Measurements from ENCODE around the gene SLC2A8. TPM values are rescaled to one million over a fixed set of nuclear protein-coding genes. Genes with fewer than 3 reads are reported as not detected.
A peak's percentile ranks its signal among the peaks of the same experiment; 100 is the strongest.

The SLC2A8 gene
- total RNA-seq, 1 experiment from 2014 or later = 144 TPM

DNA sequence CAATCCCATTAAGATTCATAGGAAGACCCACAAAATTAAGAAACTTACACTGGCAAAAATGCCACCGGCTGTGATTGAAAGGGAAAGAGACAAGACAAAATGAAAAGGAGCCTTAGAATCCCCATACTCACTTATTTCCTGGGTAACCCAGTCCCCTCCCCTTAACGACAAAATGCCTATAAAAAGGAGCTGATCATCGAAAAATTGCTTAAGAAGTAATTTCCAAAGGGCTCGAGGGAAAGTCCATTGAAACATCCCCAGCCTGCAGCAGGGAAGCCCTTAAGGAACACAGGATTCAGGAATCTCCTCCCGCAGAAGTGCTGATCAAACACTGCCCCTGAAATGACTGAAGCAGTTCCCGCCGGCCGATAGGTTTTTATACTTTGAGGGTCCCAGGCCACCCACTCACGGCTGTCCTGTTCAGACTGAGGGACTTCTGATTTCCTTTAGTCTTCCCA is 26.5 kb downstream of the SLC2A8 start:
- no peaks in the 10 kb centered on the region for H3K9me3 Mint-ChIP-seq (ENCODE audit: unreplicated experiment)
- no peaks in the 10 kb centered on the region for H3K27me3 Mint-ChIP-seq (ENCODE audit: insufficient read depth, unreplicated experiment)
- no peaks in the 10 kb centered on the region for H3K9me3 ChIP-seq
- peaks cover 15% of the 10 kb centered on the region for H3K4me1 ChIP-seq
- DNase-seq = no peak
- TF ChIP-seq, protein P1, sequence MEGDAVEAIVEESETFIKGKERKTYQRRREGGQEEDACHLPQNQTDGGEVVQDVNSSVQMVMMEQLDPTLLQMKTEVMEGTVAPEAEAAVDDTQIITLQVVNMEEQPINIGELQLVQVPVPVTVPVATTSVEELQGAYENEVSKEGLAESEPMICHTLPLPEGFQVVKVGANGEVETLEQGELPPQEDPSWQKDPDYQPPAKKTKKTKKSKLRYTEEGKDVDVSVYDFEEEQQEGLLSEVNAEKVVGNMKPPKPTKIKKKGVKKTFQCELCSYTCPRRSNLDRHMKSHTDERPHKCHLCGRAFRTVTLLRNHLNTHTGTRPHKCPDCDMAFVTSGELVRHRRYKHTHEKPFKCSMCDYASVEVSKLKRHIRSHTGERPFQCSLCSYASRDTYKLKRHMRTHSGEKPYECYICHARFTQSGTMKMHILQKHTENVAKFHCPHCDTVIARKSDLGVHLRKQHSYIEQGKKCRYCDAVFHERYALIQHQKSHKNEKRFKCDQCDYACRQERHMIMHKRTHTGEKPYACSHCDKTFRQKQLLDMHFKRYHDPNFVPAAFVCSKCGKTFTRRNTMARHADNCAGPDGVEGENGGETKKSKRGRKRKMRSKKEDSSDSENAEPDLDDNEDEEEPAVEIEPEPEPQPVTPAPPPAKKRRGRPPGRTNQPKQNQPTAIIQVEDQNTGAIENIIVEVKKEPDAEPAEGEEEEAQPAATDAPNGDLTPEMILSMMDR (IDR thresholded peaks at IDR 0.05; ENCODE audit: insufficient read depth in 1 of 2, low read depth in 1 of 2, low read length in 1 of 2, severe bottlenecking in 1 of 2, unreplicated experiment in 1 of 2) = no peak
- TSS peak; percentile 71 for BruUV-seq (replicated peaks)
- ChIA-PET CTCF (interaction anchor here (1.0 to 2.0 kb wide), 3 partner anchors 27 to 35 kb away, joined by 3 to 8 read pairs (median 5); partner anchors contain the start of gene SLC2A8), POLR2A (interaction anchor here (2.2 to 2.6 kb wide), 2 partner anchors 21 to 27 kb away, joined by 18 to 37 read pairs; partner anchors contain the start of gene SLC2A8)
- peak overlapping the region; percentile 100 for H3K4me3 Mint-ChIP-seq (ENCODE audit: unreplicated experiment)
- peak overlapping the region; percentile 67 for H3K4me3 ChIP-seq (ENCODE audit: low read depth, low read length)
- H3K27me3 ChIP-seq (replicated peaks; ENCODE audit: control insufficient read depth, insufficient read depth, low read length) = no peaks in the 10 kb centered on the region
- H3K36me3 Mint-ChIP-seq (ENCODE audit: insufficient read depth, unreplicated experiment) = peaks cover 38% of the 10 kb centered on the region
- peak overlapping the region; percentile 99 for H3K27ac Mint-ChIP-seq (ENCODE audit: unreplicated experiment)
- H3K36me3 ChIP-seq (ENCODE audit: control insufficient read depth, insufficient read depth, low read length) = no peaks in the 10 kb centered on the region
- intact Hi-C loops (cut with micrococcal nuclease; ENCODE audit: unreplicated experiment) = no loop called here
- peaks cover 17% of the 10 kb centered on the region for H3K4me1 Mint-ChIP-seq (ENCODE audit: low read depth, unreplicated experiment)

DNA sequence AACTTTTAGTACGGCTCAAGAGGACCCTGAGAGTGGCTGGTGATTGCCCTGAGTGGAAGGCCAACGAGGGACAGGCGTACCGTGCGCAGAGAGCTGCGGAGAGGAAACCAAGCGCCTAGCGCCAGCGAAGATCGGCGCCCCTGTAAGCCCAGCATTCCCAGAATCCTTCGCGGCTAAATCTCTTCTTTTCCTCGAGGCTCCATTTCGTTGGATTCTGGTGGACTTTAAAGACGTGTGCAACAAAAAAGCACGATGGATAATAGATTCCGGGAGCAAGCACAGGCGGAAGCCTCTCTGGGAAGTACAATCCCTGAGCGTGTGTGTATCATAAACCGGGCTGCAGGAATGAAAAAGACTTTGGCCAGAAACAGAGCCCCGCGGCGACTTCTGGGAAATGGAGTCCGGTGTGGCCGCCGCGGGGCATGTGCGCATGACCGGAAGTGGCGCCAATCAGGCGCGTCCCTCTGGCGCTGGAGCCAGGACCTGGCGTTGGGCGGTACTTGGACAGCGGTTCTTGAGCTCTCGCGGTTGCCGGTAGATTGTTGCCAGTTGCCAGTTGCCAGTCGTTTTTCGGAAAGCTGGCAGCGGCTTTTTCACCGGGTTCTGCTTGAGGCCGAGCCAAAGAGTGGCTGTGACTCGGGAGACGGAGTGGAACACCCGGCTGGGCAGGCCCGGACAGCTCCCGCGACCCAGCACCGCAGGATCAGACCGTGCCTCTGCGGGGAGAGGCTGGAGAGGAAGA is 27.1 kb downstream of the SLC2A8 start, which contains the start of gene ZNF79:
ZNF79 (plus strand) TSS at position 449 of the 742 bp plus-strand sequence. CDS start 406 bp downstream, outside the sequence.
- H3K9me3 Mint-ChIP-seq (ENCODE audit: unreplicated experiment) = no peaks in the 10 kb centered on the region
- POLR2A ChIA-PET = interaction anchor here (0.6 to 2.6 kb wide), 7 partner anchors 17 to 199 kb away, joined by 3 to 37 read pairs (median 5); partner anchors contain the start of genes LRSAM1, RPL12 and SLC2A8
- BruUV-seq (replicated peaks) = no TSS peak
- CTCF ChIA-PET = interaction anchor here (0.6 to 2.0 kb wide), 5 partner anchors 23 to 465 kb away, joined by 3 to 8 read pairs (median 3); partner anchors contain the start of gene SLC2A8
- H3K4me1 ChIP-seq = peaks cover 15% of the 10 kb centered on the region
- peaks cover 17% of the 10 kb centered on the region for H3K4me1 Mint-ChIP-seq (ENCODE audit: low read depth, unreplicated experiment)
- no peaks in the 10 kb centered on the region for H3K27me3 Mint-ChIP-seq (ENCODE audit: insufficient read depth, unreplicated experiment)
- peak within 1 kb of the TSS; percentile 100 for H3K4me3 Mint-ChIP-seq (ENCODE audit: unreplicated experiment)
- peak; percentile 93 to 94 for DNase-seq
- TF ChIP-seq, protein P1 (IDR thresholded peaks at IDR 0.05; ENCODE audit: insufficient read depth in 1 of 2, low read depth in 1 of 2, low read length in 1 of 2, severe bottlenecking in 1 of 2, unreplicated experiment in 1 of 2) = no peak
- intact Hi-C loops (cut with micrococcal nuclease; ENCODE audit: unreplicated experiment) = loop anchor here (1.0 to 2.0 kb wide), 3 partner anchors 27 to 63 kb away; partner anchors contain the start of genes LRSAM1 and RPL12
- peak within 1 kb of the TSS; percentile 99 for H3K27ac Mint-ChIP-seq (ENCODE audit: unreplicated experiment)
- no peaks in the 10 kb centered on the region for H3K9me3 ChIP-seq
- peak within 1 kb of the TSS; percentile 67 for H3K4me3 ChIP-seq (ENCODE audit: low read depth, low read length)
- H3K36me3 ChIP-seq (ENCODE audit: control insufficient read depth, insufficient read depth, low read length) = no peaks in the 10 kb centered on the region
- no peaks in the 10 kb centered on the region for H3K27me3 ChIP-seq (replicated peaks; ENCODE audit: control insufficient read depth, insufficient read depth, low read length)
- peaks cover 39% of the 10 kb centered on the region for H3K36me3 Mint-ChIP-seq (ENCODE audit: insufficient read depth, unreplicated experiment)

DNA sequence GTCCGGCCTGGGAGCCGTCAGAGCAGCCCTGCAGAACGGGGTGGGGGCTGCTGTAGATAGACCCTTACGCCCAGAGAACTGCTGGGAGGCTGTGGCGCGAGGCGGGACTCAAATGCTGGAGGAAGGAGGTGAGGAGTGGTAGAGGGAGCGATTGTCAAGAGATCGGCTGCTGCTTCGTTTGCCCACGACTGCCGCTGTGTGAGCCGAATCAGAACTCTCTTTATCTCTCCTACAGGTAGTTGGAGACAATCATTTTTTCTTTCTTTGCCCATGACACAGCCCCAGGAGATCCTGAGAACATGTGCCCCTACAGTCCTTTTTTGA is 27.7 kb downstream of the SLC2A8 start:
- H3K27me3 ChIP-seq (replicated peaks; ENCODE audit: control insufficient read depth, insufficient read depth, low read length) = no peaks in the 10 kb centered on the region
- H3K27me3 Mint-ChIP-seq (ENCODE audit: insufficient read depth, unreplicated experiment) = no peaks in the 10 kb centered on the region
- ChIA-PET POLR2A (interaction anchor here (0.6 to 2.6 kb wide), 7 partner anchors 16 to 200 kb away, joined by 3 to 37 read pairs (median 5); partner anchors contain the start of genes LRSAM1, RPL12 and SLC2A8), CTCF (interaction anchor here (0.6 to 2.0 kb wide), 4 partner anchors 22 to 465 kb away, joined by 3 to 8 read pairs (median 4); partner anchors contain the start of gene SLC2A8)
- peak overlapping the region; percentile 99 for H3K27ac Mint-ChIP-seq (ENCODE audit: unreplicated experiment)
- TSS peak; percentile 48 for BruUV-seq (replicated peaks)
- H3K36me3 Mint-ChIP-seq (ENCODE audit: insufficient read depth, unreplicated experiment) = peaks cover 39% of the 10 kb centered on the region
- no peaks in the 10 kb centered on the region for H3K9me3 Mint-ChIP-seq (ENCODE audit: unreplicated experiment)
- H3K4me3 Mint-ChIP-seq (ENCODE audit: unreplicated experiment) = peak overlapping the region; percentile 100
- H3K4me1 ChIP-seq = peaks cover 15% of the 10 kb centered on the region
- DNase-seq = no peak
- no peaks in the 10 kb centered on the region for H3K36me3 ChIP-seq (ENCODE audit: control insufficient read depth, insufficient read depth, low read length)
- peaks cover 15% of the 10 kb centered on the region for H3K4me1 Mint-ChIP-seq (ENCODE audit: low read depth, unreplicated experiment)
- TF ChIP-seq, protein P1 (IDR thresholded peaks at IDR 0.05; ENCODE audit: insufficient read depth in 1 of 2, low read depth in 1 of 2, low read length in 1 of 2, severe bottlenecking in 1 of 2, unreplicated experiment in 1 of 2) = no peak
- intact Hi-C loops (cut with micrococcal nuclease; ENCODE audit: unreplicated experiment) = loop anchor here (1.0 to 2.0 kb wide), 3 partner anchors 27 to 64 kb away; partner anchors contain the start of genes LRSAM1 and RPL12
- no peaks in the 10 kb centered on the region for H3K9me3 ChIP-seq
- peak overlapping the region; percentile 67 for H3K4me3 ChIP-seq (ENCODE audit: low read depth, low read length)
